Measurements from ENCODE around the gene PDF. TPM values are rescaled to one million over a fixed set of nuclear protein-coding genes. Genes with fewer than 3 reads are reported as not detected.

PDF gene
- total RNA-seq, 1 experiment from 2014 or later: 26.7 TPM

GRCh38 chr16:69345923-69346322 is 15.5 kb upstream of the PDF start:
- in situ Hi-C loops (cut with HindIII; ENCODE audit: low pct_unique_long_range_greater_than_20kb, low sequenced_read_pairs): no loop called here
- no peak for DNase-seq (ENCODE audit: low read depth)

DNA sequence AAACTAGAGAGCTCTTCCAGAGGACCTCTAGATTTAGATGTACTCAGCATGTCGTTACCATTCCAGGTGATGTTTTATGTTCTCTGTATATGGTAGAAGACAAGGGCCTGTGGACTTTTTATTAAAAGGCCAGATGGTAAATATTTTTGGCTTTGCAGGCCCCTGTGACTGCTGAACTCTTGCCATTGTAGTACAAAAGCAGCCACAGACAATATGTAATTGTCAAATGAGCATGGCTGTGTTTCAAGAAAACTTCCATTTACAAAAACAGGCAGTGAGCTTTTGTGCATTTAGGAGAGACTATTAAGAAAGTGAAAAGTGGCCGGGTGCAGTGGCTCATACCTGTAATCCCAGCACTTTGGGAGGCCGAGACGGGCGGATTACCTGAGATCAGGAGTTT is 13.8 kb upstream of the PDF start:
- in situ Hi-C loops (cut with HindIII; ENCODE audit: low pct_unique_long_range_greater_than_20kb, low sequenced_read_pairs): no loop called here
- DNase-seq (ENCODE audit: low read depth): no peak

- in situ Hi-C loops (cut with HindIII; ENCODE audit: low pct_unique_long_range_greater_than_20kb, low sequenced_read_pairs): no loop called here
- no peak for DNase-seq (ENCODE audit: low read depth)
Measured at GRCh38 chr16:69340095-69340644, 9.8 kb upstream of the PDF start.

- in situ Hi-C loops (cut with HindIII; ENCODE audit: low pct_unique_long_range_greater_than_20kb, low sequenced_read_pairs): no loop called here
- DNase-seq (ENCODE audit: low read depth): peak; percentile 96
Measured at GRCh38 chr16:69339289-69340094, 9.1 kb upstream of the PDF start, which contains the start of the genes COG8 and NIP7. TSS of gene COG8 (minus strand) at chr16:69339564. CDS start at chr16:69339552, 12 bp downstream. TSS of gene NIP7 (plus strand) at chr16:69339772. CDS start at chr16:69339830, 58 bp downstream.

- in situ Hi-C loops (cut with HindIII; ENCODE audit: low pct_unique_long_range_greater_than_20kb, low sequenced_read_pairs): no loop called here
Measured at GRCh38 chr16:69338557-69339288, 8.3 kb upstream of the PDF start.

GRCh38 chr16:69334696-69335095 is 4.3 kb upstream of the PDF start:
- in situ Hi-C loops (cut with HindIII; ENCODE audit: low pct_unique_long_range_greater_than_20kb, low sequenced_read_pairs): no loop called here

More at GRCh38 chr16:69338557-69339288, 8.3 kb upstream of the PDF start:
- no peak for DNase-seq (ENCODE audit: low read depth)

DNA sequence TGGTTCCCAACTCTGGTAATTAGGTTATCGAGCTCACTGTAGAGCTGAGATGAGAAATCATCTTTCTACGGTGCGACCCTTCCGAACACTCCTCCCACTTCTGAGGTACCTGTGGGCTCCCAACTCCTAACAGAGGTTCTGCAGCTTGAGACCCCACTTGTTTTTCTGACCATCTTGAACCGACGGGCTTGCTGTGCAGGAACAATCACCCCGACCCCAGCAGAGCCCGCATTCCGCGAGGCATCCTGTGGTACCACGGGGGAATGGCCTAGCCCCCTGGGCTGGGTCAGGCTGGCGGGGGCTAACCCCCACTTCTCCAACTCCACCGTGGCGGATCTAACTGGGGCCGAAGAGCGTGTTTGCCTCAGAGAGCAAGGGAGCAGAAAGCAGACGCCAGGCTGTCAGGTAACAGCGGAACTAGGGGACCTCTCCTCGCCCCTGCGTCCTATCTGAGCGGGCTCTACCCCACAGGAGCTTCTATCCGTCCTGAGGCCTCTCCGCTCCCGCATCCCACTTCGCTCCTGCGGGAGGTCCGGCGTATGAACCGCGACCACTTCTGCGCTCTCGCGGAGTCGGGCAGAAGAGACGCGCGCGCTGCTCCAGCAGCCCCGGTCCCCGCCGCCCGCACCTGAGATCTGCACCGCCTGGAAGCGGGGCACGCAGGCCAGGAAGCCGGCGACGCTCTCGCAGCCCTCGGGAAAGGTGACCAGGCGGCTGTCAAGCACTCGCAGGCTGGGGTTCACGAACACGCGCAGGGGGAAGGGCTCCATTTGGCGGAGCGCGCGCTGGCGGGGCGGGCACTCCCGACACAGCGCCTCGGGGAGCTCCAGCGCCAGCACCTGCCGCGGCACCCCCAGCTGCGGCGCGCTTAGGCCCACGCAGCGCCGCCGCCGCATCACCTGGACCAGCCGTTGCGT is 761 bp downstream of the PDF start:
- no peak for DNase-seq (ENCODE audit: low read depth)
- in situ Hi-C loops (cut with HindIII; ENCODE audit: low pct_unique_long_range_greater_than_20kb, low sequenced_read_pairs): no loop called here

More at GRCh38 chr16:69334696-69335095, 4.3 kb upstream of the PDF start:
- DNase-seq (ENCODE audit: low read depth): no peak

DNA sequence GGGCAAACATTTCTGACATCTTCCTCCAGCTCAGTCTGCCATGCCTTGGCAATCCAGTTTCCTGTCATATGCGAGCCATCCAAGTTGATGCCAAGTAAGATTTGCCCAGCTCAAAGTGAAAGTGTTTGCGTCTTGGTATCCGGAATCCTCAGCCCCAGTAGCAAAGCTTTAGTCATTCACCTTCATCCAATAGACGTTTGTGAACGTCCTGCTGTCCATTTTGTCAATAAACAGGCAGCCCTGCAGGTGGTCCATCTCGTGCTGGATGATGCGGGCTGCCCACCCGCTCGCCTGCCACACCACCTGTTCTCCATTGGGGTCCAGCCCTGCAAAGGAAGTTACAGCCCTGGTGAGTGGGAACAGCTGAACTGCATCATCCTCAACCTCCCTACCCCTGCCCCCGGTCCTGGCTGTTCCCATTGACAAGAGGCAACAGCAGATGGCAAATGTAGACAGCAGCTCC is 1.5 kb downstream of the PDF start:
- peak; percentile 58 for DNase-seq (ENCODE audit: low read depth)
- in situ Hi-C loops (cut with HindIII; ENCODE audit: low pct_unique_long_range_greater_than_20kb, low sequenced_read_pairs): no loop called here

DNA sequence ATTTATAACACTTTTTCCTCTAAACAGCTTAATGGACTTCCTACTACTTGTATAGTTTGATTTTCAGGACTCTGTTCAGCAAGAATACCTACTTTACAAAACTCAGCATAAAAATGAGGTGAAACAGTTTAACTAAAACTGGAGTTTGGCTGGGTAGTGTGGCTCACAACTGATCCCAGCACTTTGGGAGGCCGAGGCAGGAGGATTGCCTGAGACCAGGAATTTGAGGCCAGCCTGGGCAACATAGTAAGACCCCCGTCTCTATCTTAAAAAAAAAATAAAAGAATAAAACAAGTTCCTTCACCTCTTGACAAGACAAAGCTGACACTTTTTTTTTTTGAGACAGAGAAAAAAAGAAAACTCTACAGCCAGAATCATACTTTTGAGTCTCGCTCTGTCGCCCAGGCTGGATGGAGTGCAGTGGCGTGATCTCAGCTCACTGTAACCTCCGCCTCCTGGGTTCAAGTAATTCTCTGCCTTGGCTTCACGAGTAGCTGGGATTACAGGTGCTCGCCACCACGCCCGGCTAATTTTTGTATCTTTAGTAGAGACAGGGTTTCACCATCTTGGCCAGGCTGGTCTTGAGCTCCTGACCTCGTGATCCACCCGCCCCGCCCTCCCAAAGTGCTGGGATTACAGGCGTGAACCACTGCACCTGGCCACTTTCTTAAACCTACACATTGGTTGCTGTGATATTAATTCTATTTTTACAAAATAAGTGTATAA is 2.6 kb downstream of the PDF start:
- in situ Hi-C loops (cut with HindIII; ENCODE audit: low pct_unique_long_range_greater_than_20kb, low sequenced_read_pairs): no loop called here

GRCh38 chr16:69326172-69326873 is 4.1 kb downstream of the PDF start:
- DNase-seq (ENCODE audit: low read depth): peak; percentile 80
- in situ Hi-C loops (cut with HindIII; ENCODE audit: low pct_unique_long_range_greater_than_20kb, low sequenced_read_pairs): no loop called here

More for the DNA sequence above, 2.6 kb downstream of the PDF start:
- DNase-seq (ENCODE audit: low read depth): no peak

DNA sequence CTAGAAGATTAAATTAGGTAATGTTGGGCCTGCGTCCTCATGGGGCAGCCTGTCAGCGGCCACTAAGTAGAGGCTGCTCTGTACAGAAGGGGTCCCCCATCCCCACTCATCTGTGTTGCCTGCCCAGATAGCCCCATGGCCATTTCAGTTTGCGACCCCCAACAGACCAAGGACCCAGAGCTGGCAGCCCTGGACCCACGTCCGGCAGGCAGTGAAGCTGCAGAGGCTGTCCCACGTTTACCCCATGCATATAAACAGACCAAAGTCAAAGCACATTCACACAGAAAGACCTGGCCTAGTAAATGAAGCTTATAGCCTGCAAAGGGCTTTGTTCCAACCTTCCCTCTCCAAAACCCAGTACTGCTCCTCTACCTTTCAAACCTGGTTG is 4.6 kb downstream of the PDF start:
- DNase-seq (ENCODE audit: low read depth): no peak
- in situ Hi-C loops (cut with HindIII; ENCODE audit: low pct_unique_long_range_greater_than_20kb, low sequenced_read_pairs): no loop called here

DNA sequence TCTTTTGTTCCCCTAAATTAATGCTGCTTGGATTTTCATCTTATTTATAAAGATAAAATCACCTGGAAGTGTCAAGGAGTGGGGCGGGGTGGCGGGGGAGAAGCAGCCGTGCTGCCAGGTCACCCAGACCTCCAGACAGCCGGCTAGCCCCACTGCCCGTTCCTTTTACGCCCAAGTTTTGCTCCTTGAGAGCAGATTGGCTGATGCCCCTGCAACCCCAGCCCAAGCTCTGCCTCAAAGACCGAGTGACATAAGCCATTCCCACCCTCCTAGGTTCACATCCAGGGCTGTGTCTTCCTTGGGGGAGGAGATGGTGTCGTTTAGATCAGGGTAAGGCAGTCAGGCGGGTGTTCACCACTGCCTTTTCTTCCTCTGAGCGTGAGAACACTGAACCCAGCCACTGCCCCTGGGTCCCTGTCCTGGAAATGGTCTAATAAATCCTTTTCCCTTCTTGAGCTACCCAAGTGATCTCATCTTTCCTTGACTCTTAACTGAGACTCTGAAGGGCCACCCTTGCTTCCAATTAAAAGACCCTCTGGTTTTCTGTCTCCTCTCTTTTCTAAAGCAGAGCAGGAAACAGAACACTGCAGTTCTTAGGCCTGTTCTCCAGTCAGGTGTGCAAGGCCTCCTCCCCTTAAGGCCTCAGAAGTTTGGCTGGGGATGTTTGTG is 5.7 kb downstream of the PDF start:
- DNase-seq (ENCODE audit: low read depth): no peak
- in situ Hi-C loops (cut with HindIII; ENCODE audit: low pct_unique_long_range_greater_than_20kb, low sequenced_read_pairs): no loop called here

DNA sequence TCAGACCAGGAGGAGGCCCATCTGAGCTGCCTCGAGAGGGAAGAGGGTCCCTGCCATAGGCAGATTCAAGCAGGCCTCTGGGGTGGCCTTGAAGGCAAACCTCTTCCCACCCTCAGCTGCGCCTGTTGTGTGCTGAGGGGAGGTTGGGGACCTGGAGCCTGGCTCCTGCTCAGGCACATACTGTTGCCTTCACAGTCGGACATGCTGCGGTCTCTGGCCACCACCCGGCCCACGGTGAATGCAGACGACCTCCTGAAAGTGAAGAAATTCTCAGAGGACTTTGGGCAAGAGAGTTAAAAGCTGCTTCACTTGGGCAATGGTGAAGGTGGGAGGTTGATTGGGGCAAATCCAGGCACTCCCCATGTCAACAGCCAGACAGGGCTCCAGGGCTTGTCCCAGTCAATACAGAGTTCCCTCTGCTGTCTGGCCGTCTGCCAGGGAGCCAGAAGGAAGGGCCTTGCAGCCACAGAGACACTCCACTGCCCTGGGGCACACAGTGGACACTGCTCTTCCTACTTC is 6.3 kb downstream of the PDF start:
- in situ Hi-C loops (cut with HindIII; ENCODE audit: low pct_unique_long_range_greater_than_20kb, low sequenced_read_pairs): no loop called here
- DNase-seq (ENCODE audit: low read depth): no peak

GRCh38 chr16:69323415-69323814 is 7.0 kb downstream of the PDF start:
- in situ Hi-C loops (cut with HindIII; ENCODE audit: low pct_unique_long_range_greater_than_20kb, low sequenced_read_pairs): no loop called here
- no peak for DNase-seq (ENCODE audit: low read depth)

DNA sequence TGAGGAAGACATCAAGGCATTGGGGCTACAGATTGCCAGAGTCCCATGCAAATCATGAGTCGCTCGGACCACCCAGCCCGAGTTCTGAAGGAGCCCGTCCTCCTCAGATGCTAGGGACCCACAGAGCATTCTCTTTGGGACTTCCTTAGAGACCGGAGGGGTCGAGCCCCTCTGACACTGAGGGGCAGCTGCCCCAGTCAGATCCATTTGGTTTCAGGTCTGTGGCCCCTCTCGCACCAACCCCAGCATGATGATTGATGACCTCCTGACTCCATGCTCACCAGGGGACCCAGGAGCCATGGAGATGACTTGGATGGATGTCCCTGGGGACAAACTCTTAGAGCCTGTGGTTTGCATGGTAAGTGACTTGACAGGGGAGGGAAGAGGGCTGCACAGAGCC is 8.0 kb downstream of the PDF start:
- in situ Hi-C loops (cut with HindIII; ENCODE audit: low pct_unique_long_range_greater_than_20kb, low sequenced_read_pairs): no loop called here

DNA sequence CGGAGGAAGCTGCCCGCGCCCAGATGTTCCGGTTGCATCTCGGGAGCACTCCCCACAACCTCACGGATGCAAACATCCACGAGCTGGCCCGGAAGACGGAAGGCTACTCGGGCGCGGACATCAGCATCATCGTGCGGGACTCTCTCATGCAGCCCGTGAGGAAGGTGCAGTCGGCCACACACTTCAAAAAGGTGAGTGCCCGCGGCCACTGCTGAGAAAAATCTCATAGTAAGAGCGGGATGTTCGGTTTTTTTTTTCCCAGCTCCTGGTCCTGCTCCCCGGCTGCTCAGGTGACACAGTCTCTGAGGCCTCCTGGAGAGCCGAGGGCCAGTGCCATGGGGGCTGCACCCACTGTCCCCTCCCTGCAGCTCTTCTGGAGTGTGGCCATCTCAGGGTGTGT is 9.3 kb downstream of the PDF start:
- DNase-seq (ENCODE audit: low read depth): no peak
- in situ Hi-C loops (cut with HindIII; ENCODE audit: low pct_unique_long_range_greater_than_20kb, low sequenced_read_pairs): no loop called here

More for the DNA sequence above, 8.0 kb downstream of the PDF start:
- no peak for DNase-seq (ENCODE audit: low read depth)
